WTC11 (cell line): ENCODE results near the gene TMEM145.

Experiments used
- ESRRA ChIP-seq: sonication (generic); formaldehyde crosslinking; IDR thresholded peaks from 2 replicates; pipeline ENCODE4 v1.8.1; 2022; ENCODE audit warnings: mild to moderate bottlenecking, missing genetic modification reagents, borderline replicate concordance
- JUN ChIP-seq: sonication (generic); formaldehyde crosslinking; IDR thresholded peaks from 2 replicates; pipeline ENCODE4 v1.8.0; 2023; ENCODE audit warnings: mild to moderate bottlenecking, missing genetic modification reagents
- NR3C1 ChIP-seq: sonication (generic); formaldehyde crosslinking; conservative IDR thresholded peaks from 2 replicates; pipeline ENCODE4 v1.8.1; 2023; ENCODE audit warnings: low read depth, mild to moderate bottlenecking, missing genetic modification reagents
- TF ChIP-seq, protein P1 (sequence below): fragments of 200-600 bp; IDR thresholded peaks from 2 replicates; pipeline ENCODE4 v1.8.0; 2022; ENCODE audit warnings: antibody characterized with exemption
- TF ChIP-seq, protein P2 (sequence below): fragments of 250-450 bp; sonication (Bioruptor Pico); IDR thresholded peaks from 2 replicates; pipeline ENCODE4 v1.9.0; 2021; ENCODE audit warnings: mild to moderate bottlenecking

DNA sequence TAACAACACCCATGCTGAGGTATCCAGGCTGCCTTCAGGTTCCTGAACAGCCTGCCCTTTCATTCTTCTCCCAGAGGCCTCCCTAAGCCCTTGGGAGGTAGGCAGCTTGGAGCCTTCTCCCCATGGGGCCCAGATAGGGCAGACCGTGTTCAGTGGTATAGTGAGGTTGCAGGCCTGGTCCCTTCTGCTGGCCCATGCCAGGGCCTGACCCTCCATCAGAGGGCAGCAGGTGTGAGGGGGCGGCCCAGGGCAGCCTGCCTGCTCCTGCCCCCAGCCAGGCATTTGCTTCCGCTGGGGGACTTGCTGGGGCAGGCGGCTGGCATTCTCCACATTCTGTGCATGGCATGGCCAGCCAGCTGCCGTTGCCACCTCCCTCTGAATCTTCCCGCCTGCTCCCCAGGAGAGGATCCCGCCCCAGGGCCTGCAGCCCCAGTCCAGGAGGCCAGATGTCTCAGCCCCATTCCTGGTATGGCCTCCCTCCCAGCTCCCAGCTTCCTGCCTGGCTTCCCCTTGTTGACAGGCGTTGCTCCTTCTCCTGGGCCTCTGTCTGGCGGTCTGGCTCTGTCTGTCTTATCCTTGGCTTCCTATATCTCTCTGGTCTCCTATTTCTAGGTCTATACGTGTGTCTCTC lies 35.2 kb upstream of the TMEM145 start:
- TF ChIP-seq, protein P1, sequence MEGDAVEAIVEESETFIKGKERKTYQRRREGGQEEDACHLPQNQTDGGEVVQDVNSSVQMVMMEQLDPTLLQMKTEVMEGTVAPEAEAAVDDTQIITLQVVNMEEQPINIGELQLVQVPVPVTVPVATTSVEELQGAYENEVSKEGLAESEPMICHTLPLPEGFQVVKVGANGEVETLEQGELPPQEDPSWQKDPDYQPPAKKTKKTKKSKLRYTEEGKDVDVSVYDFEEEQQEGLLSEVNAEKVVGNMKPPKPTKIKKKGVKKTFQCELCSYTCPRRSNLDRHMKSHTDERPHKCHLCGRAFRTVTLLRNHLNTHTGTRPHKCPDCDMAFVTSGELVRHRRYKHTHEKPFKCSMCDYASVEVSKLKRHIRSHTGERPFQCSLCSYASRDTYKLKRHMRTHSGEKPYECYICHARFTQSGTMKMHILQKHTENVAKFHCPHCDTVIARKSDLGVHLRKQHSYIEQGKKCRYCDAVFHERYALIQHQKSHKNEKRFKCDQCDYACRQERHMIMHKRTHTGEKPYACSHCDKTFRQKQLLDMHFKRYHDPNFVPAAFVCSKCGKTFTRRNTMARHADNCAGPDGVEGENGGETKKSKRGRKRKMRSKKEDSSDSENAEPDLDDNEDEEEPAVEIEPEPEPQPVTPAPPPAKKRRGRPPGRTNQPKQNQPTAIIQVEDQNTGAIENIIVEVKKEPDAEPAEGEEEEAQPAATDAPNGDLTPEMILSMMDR, result no peak
- no peak for TF ChIP-seq ESRRA
- TF ChIP-seq, protein P2, sequence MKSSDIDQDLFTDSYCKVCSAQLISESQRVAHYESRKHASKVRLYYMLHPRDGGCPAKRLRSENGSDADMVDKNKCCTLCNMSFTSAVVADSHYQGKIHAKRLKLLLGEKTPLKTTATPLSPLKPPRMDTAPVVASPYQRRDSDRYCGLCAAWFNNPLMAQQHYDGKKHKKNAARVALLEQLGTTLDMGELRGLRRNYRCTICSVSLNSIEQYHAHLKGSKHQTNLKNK (CRISPR knock-in tag), result no peak
- no peak for TF ChIP-seq NR3C1 (CRISPR knock-in tag)
- TF ChIP-seq JUN, result no peak
